ENCODE results near the gene TMEM120B.
A peak's percentile ranks its signal among the peaks of the same experiment; 100 is the strongest.

TMEM120B gene

DNA sequence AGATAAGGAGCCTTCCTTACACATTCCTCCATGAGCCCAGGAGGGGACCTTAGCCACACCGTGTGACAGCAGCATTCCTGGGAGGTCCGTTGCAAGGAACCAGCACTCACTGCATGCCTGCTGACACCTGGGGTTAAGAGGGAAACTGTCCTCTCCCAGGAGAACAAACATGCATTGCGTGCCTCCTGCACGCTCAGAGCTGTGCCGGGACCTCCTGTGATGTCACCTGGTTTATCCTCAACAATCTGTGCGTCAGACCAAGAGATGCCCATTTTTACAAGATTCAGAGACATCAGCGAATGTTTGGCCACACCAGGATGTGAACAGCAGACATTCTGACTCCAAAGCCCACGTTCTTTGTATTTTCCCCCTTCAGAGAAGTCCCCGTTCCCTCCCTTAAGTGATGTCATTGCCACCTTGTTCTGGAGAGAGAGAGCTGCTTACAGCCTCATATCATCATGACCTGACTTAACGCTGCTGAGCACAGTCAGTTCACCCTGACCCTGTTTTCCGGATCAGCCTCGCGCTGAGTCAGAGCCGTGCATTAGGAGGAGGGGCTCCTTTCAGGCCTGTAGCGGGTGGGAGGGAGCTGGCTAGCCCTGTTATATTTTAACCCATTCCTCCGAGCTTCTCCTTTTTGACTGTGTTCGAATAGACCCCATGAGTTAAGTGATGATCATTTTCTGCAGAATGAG lies 36.2 kb downstream of the TMEM120B start:
- no peak overlapping the region for H3K4me3 ChIP-seq (ENCODE audit: low read length)
- TF ChIP-seq, protein P1, sequence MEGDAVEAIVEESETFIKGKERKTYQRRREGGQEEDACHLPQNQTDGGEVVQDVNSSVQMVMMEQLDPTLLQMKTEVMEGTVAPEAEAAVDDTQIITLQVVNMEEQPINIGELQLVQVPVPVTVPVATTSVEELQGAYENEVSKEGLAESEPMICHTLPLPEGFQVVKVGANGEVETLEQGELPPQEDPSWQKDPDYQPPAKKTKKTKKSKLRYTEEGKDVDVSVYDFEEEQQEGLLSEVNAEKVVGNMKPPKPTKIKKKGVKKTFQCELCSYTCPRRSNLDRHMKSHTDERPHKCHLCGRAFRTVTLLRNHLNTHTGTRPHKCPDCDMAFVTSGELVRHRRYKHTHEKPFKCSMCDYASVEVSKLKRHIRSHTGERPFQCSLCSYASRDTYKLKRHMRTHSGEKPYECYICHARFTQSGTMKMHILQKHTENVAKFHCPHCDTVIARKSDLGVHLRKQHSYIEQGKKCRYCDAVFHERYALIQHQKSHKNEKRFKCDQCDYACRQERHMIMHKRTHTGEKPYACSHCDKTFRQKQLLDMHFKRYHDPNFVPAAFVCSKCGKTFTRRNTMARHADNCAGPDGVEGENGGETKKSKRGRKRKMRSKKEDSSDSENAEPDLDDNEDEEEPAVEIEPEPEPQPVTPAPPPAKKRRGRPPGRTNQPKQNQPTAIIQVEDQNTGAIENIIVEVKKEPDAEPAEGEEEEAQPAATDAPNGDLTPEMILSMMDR (IDR thresholded peaks at IDR 0.05; ENCODE audit: insufficient read depth, low read depth, low read length, missing control alignments), result no peak
- peak; percentile 33 for DNase-seq (ENCODE audit: low read depth)

DNA sequence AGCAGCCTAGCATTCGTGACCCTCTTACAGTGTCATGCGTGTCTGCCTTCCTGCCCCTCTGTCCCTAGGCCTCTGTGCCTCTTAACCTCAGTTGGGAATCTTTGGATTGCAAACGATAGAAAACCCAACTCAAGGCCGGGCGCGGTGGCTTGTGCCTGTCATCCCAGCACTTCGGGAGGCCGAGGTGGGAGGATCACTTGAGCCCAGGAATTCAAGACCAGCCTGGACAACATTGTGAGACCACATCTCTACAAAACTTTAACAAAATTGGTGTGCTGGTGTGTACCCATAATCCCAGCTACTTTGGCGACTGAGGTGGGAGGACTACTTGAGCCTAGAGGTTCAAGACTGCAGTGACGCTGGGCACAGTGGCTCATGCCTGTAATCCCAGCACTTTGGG lies 36.7 kb downstream of the TMEM120B start:
- DNase-seq (ENCODE audit: low read depth), result no peak
- H3K4me3 ChIP-seq (ENCODE audit: low read length), result no peak overlapping the region
- TF ChIP-seq, protein P1 (IDR thresholded peaks at IDR 0.05; ENCODE audit: insufficient read depth, low read depth, low read length, missing control alignments), result no peak

DNA sequence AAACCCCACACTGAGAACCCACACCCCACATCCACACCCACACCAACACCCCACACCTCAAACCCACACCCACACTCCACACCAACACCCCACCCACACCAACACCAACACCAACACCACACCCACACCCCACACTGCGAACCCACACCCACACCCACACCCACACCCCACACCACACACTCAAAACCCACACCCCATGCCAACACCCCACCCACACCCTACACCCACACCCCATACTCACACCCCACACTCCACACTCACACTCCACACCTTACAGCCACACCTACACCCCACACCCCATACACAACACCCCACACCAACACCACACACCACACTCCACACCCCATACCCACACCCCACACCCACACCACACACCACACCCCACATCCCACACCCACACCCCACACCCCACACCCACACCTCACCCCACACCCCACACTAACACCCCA lies 38.0 kb downstream of the TMEM120B start:
- H3K4me3 ChIP-seq (ENCODE audit: low read length), result no peak overlapping the region
- no peak for DNase-seq (ENCODE audit: low read depth)
- TF ChIP-seq, protein P1 (IDR thresholded peaks at IDR 0.05; ENCODE audit: insufficient read depth, low read depth, low read length, missing control alignments), result no peak

DNA sequence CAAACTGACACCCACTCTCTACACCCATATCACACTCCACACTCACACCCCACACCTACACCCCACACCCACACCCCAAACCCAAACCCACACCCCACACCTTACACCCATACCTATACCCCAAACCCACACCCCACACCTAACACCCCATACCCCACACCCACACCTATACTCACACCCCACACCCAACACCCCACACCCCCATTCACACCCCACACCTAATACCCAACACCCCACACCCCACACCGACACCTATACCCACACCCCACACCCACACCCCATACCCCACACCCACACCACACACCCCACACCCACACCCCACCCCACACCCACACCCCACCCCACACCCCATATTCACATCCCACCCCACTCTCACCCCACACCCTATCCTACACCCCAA lies 38.5 kb downstream of the TMEM120B start:
- no peak for DNase-seq (ENCODE audit: low read depth)
- TF ChIP-seq, protein P1 (IDR thresholded peaks at IDR 0.05; ENCODE audit: insufficient read depth, low read depth, low read length, missing control alignments), result no peak
- H3K4me3 ChIP-seq (ENCODE audit: low read length), result no peak overlapping the region

DNA sequence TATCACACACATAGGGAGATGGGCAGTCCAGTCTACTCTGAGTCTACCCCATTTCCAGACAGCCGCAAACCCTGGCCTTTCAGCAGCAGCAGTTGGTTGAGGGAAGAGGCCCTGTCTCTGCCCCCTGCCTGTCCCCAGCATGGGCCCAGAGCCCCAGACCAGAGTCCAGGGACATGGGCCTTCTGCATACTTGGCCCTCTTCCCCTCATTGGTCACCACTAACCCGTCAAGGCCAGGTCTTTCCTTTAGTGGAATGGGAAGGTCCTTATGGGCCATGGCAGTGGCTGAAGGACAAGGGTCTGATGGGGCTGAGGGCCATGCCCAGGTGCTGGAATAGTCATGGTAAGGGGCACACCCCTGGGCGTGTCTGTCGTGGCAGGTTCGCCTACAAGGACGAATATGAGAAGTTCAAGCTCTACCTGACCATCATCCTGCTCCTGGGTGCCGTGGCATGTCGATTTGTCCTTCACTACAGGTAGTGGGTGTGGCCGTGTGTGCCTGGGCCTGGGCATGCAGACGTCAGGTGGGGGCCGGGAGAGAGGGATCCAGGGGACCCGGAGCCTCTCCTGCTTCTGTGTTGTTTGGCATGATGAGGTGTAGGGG lies 39.3 kb downstream of the TMEM120B start:
- no peak overlapping the region for H3K4me3 ChIP-seq (ENCODE audit: low read length)
- TF ChIP-seq, protein P1 (IDR thresholded peaks at IDR 0.05; ENCODE audit: insufficient read depth, low read depth, low read length, missing control alignments), result no peak
- DNase-seq (ENCODE audit: low read depth), result no peak

DNA sequence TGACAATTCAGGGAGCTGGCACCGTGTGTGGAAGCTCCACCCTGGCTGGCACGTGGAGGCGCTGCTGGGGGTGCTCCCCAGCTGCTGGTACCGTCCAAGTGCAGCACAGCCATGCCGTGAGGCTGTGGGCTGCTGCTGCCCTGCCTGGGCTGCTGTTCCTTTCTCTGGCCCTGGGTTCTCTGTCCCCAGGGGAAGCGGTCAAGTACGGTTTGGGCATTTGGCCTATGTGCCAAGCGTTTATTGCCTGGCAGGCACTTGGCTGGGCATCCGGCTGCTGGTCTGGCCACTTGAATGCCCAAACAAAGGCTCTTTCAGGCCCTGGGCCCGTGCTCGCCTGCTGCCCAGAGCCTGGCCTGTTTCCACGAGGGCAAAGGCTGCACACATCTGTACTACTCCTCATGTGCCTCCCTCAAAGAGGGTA lies 41.3 kb downstream of the TMEM120B start:
- TF ChIP-seq, protein P1 (IDR thresholded peaks at IDR 0.05; ENCODE audit: insufficient read depth, low read depth, low read length, missing control alignments), result no peak
- H3K4me3 ChIP-seq (ENCODE audit: low read length), result no peak overlapping the region
- DNase-seq (ENCODE audit: low read depth), result no peak
